DMS114 treated with DMSO at 0.1 percent for 48 hours (cell line): Measurements from ENCODE around the gene SHE.

Source experiments
- DNase-seq: peaks from one replicate; lab custom pipeline; 2025; ENCODE audit not compliant: unreplicated experiment; lab: John Stamatoyannopoulos, UW

SHE gene

DNA sequence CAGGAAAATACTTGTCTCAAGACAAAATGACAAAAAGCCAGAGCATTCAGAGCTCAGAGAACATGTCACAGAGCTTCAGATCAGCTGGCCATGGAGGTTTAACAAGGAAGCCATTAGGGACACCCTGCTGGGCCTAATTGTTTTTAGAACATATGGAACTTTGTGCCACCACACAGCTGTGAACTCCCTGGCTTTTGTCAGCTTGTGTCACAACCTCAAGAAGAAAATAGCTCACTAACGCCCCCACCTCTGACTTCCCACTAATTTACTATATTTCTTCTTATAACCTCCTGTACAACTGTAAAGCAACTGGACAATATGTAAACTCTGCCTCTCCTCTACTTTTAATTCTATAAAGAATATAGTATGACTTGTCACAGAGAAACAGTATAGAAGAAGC lies 21.2 kb downstream of the SHE start:
- no peak for DNase-seq

DNA sequence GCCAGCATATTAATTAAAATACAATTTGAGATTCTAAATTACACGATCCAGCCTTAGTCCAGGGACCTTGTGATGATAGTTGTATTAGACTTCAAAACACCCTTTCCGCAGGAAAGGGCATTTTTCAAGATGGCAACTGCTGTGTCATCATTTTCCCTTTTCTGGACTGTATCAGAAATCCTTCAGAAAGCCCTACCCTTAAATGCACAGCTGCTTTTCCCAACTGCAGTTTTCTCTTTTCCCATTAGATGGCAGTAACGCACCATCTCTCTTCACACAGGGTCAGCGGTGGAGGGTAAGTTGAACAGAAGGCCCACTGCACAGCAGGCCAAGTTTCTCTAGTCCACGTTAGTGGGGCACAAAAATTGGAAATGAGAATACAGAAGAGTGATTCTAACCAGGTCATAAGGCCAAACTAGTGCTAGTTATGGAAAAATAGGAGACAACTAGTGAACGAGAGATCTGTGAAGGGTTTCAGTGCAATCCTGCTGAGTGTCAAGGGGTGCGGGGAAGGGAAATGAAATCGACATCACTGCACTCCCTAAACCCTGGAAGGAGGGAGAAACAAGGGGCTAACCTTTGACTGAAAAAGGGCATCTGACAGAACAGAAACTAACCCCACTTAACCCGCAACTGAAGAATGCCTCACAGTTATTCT lies 22.3 kb downstream of the SHE start:
- peak; percentile 93 for DNase-seq

DNA sequence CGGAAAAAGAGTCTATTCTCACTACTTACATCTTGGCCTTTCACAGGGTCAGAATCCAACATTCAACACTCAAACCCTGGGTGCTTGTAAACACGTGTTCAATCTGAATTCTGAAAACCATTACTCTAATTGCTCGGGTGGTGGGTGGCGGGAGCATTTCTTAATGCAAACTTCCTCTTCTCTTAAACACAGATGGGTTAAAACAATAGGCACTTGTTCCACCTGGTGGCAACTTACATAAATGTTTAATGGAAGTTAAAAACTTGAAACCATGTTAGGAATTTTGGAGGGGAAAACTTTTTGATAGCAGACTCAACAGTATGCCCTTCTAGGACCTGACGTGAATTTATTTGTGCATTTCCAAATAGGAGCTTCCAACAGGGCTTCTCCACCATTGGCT lies 23.6 kb downstream of the SHE start:
- DNase-seq: peak; percentile 36

DNA sequence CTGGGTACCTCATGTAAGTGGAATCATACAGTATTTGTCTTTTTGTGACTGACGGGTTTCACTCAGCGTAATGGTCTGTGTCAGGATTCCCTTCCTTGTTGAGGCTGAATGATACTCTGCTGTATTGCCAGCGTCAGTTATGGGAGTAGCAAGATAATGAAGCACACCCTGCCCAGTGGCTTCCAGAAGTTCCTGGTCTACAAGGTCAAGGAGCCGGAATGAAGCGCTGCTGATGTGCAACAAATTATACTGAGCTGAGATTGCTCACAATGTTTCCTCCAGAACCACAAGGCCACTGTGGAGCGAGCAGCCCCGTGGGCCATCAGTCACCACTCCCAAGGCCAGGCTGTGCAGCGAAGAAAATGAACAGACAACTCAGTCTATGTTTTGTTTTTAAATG lies 24.2 kb downstream of the SHE start:
- no peak for DNase-seq

DNA sequence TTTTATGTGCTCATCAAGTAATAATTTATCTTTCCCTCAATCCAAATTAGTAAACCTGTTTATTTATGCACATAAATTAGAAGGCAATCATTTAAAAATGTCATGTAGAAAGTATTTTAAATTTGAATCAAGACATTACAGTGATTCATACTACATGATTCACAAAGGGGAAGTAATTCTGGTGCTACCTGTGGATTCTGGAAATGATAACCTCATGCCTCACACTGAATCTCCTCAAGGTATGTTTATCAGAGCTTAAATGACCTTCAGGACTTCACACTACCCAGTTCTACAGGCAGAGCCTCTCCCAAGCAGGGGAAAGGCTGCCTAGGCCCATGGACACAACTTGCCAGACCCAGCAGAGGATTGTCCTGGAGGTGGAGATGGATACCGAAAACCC lies 25.4 kb downstream of the SHE start:
- no peak for DNase-seq

DNA sequence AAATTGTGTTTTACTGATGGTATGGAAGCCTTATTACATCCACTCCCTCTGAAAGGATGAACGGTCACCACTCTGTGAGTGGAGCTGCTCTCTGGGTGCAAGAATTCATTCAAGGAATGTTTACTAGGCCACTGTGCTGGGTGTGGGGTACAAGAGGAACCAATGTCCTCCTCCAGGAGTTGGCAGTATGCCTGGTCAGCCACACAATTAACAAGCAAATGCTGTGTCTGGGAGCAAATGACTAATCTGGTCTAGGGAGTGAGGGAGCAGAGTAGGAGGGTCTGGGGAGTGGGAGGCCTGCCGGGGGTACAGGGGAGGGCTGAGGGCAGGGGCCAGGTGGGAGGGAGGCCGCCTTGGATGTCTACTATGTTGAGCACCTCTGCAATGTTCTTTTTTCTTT lies 27.4 kb downstream of the SHE start:
- DNase-seq: no peak

DNA sequence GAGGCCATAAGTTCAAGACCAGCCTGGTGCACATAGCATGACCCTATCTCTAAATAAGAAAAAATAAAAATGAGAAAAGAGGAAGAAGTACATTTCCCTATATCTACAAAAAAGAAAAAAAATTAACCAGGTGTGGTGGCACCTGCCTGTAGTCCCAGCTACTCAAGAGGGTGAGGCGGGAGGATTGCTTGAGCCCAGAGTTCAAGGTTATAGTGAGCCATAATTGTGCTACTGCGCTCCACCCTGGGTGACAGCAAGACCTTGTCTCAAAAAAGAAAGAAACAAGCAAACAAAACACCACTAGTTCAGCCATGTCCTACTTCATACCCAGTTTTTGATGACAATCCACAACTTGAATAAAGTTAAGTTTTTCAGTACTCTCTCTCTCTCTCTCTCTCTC lies 30.9 kb downstream of the SHE start:
- no peak for DNase-seq

DNA sequence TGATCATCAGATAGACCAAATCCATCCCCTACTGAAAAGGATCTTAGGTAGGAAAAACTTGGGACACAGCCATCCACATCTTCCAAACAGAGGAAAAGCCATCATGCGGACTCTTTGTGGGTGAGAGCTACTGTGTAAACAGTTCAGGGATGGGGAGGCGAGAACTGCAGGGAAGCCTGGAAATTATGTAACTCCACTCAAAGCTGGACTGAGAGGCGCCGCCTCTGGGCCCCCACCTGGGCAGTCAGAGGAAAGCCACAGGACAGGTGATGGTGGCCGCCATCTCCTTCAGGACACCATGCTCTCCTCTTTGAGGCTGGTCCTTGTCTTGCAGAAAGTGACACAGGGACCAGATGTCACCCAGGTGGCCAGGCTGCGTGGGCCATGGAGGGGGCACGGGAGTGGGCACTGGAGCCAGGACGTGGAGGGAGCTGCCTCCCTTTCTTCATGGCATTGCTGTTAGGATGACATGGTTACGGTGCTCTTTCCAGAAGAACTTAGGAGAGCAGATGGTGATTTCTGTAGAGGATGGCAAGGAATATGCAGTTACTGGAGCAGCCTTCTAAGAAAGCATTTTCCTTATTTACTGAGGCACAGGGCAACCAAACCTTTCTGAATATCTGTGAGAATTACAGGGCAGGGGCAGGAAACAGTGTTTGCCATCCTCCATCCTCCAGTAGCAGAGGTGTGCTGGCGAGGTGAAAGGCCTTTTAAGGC lies 32.2 kb downstream of the SHE start:
- no peak for DNase-seq

DNA sequence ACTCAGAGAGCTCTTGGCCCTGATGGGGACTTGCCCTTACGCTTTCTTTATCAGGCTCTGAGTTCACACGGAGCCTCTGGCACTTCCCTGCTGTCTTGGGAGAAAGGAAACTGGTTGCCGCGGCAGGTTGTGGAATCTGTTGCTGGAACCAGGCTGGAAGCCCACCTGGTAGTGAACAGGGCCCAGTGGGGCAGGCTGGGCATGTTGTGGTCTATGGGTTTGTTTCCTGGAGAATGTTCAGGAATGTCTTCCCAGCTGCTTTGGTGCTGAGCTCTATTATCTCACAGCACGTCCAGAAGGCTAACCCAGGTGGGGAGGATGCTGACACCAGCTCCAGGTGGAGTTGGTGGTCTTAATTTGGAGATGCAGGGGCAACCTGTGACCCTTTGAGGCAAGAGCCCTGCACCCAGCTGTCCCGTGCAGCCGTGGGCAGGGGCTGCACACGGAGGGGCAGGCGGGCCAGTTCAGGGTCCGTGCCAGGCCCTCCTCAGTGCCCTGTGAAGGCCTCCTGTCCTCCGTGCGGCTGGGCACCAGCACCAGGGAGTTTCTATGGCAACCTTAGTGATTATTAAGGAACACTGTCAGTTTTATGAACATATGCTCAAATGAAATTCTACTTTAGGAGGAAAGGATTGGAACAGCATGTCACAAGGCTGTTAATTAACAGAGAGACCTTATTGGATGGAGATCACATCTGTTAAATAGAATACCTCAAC lies 33.5 kb downstream of the SHE start:
- DNase-seq: no peak

DNA sequence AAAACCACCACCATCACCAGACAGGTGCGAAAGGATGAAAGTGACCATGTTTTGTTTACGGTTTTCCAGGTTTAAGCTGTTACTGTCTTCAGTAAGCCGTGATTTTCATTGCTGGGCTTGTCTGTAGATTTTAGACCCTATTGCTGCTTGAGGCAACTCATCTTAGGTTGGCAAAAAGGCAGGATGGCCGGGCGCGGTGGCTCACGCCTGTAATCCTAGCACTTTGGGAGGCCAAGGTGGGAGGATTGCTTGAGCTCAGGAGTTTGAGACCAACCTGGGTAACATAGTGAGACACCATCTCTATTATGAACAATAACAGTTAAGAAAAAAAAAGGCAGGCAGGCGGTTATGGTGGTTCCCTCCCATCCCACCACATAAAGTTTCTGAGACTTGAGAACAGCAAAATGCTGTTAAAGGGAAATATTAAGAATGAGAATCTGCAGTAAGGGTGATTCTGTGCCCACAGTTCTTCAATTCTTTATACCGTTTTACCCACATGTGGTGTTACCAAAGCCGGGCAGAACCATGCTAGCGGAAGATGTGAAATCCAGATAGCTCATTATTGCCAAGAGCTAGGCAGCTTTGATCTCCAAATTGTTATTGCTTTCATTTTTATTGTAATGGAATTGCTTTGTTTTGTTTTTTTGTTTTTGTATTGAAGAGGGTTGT lies 34.6 kb downstream of the SHE start:
- no peak for DNase-seq

DNA sequence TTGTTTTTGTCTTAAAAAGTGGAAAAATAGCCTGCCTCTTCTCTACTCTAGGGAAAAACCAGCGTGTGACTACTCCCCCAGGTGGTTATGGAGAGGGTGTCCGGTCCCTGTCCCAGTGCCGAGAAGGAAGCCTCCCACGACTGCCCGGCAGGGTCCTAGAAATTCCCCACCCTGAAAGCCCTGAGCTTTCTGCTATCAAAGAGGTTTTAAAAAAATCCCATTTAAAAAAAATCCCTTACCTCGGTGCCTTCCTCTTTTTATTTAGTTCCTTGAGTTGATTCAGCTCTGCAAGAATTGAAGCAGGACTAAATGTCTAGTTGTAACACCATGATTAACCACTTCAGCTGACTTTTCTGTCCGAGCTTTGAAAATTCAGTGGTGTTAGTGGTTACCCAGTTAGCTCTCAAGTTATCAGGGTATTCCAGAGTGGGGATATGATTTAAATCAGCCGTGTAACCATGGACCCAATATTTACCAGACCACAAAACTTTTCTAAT lies 35.2 kb downstream of the SHE start:
- no peak for DNase-seq

DNA sequence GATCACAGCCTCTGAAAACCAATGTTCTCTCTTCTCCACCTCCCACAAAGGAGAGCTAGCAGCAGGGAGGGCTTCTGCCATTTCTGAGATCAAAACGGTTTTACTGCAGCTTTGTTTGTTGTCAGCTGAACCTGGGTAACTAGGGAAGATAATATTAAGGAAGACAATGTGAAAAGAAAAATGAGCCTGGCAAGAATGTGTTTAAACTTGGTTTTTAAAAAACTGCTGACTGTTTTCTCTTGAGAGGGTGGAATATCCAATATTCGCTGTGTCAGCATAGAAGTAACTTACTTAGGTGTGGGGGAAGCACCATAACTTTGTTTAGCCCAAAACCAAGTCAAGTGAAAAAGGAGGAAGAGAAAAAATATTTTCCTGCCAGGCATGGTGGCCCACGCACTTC lies 36.0 kb downstream of the SHE start:
- no peak for DNase-seq

DNA sequence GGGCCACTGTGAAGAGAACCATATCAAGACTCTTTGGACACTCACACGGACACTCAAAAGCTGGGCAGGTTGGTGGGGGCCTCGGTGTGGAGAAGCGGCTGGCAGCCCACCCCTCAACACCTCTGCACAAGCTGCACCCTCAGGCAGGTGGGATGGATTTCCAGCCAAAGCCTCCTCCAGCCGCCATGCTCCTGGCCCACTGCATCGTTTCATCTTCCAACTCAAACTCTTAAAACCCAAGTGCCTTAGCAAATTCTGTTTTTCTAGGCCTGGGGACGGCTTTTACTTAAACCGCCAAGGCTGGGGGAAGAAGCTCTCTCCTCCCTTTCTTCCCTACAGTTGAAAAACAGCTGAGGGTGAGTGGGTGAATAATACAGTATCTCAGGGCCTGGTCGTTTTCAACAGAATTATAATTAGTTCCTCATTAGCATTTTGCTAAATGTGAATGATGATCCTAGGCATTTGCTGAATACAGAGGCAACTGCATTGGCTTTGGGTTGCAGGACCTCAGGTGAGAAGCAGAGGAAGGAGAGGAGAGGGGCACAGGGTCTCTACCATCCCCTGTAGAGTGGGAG lies 36.5 kb downstream of the SHE start:
- DNase-seq: no peak

DNA sequence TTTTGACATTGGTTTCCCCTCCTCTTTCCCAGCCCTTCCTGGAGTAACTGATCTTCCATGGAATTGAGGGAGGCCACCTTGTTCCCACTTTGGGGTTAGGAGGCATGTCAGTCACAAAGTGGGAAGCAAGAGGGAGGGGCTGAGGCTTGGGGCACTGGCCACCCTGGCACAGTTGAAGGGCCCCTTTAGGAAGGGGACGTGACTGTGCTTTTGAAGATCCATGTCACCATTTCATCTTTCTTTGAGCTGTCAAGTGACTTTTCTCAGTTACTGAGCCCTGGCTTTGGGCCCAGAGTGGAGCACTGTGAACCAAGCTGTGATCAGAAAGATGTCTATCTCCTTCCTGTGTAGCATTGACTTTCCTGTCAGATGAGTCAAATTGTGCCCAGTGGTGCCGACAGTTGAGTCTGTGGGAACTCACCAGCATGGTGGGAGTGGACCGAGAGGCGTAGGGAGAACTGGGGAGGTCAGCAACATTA lies 38.7 kb downstream of the SHE start:
- no peak for DNase-seq

DNA sequence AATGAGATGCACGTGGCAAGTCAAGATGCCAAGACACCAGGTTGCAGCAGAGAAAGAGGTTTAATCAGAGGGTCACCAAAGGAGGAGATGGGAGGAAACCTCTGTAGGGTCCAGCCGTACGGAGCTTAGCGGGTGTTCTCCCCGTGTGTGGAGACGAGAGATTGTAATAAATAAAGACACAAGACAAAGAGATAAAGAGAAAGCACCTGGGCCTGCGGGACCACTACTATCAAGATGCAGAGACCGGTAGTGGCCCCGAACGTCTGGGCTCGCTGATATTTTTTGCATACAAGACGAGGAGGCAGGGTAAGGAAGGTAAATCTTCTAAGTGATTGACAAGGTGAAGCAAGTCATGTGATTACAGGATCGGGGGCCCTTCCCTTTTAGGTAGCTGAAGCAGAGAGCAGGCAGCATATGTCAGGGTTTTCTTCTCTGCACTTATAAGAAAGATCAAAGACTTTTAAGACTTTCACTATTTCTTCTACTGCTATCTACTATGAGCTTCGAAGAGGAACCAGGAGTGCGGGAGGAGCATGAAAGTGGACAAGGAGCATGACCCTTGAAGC lies 41.4 kb downstream of the SHE start:
- DNase-seq: no peak

DNA sequence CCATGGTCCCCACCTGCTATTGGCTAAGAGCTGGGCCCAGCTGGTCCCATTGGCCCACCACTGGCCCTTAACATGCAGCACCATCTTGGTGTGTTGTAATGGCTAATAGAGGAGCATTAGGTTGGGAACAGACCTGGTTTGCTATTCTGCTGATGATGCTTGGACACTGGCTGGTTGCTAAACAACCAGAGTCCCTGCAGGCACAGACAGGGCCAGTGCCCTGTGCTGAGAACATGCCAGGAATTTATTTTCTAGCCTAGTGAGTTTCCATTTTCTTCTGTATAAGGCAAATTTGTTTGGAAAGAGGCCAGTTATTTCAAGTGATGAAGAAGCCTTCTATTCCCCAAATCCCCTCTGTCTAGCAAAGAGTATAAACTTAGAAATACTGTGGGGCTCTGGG lies 43.1 kb downstream of the SHE start:
- no peak for DNase-seq

DNA sequence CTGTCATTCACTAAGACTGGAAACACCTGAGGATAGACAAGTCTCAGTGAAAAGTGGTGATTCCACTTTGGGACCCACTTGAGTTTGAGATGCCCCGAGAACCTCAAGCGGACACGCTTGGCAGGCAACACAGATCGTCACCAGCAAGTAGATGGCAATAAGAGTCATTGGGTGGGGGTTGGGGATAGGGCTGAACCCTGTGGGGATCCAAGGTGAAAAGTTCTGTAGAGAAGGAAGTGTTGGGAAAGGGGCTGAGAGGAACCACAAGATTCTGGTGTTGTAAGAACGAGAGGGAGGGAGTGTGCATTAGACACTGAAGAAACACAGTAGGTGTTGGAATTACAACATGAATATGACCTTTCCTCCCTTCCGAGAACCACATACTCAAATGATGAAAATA lies 45.6 kb downstream of the SHE start:
- DNase-seq: no peak

DNA sequence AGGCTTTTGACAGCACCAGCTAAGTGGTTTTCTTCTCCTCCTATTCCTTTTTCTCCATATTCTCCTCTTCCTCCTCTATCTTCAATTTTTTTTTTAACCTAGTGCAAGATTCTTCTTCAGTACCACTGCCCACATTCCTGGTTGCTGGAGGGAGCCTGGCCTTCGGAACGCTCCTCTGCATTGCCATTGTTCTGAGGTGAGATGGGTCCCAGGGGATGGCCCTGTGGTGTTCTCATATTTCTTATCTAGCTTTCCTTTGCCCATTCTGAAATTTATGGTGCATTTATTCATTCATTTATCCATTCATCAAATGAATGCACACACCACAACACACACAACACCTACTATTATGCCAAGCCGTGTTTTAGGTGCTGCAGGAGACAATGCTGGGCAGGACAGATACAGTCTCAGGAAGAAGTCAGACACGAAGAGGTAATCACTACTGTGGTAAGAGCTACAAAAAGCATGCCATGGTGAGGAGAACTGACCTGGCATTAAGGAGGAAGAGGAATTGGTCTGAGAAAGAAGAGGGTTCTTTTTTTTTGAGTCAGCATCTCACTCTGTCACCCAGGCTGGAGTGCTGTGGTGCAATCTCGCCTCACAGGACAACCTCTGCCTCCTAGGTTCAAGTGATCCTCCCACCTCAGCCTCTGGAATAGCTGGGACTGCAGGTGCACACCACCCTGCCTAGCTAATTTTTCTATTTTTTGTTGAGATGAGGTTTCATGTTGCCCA lies 47.7 kb downstream of the SHE start:
- no peak for DNase-seq

DNA sequence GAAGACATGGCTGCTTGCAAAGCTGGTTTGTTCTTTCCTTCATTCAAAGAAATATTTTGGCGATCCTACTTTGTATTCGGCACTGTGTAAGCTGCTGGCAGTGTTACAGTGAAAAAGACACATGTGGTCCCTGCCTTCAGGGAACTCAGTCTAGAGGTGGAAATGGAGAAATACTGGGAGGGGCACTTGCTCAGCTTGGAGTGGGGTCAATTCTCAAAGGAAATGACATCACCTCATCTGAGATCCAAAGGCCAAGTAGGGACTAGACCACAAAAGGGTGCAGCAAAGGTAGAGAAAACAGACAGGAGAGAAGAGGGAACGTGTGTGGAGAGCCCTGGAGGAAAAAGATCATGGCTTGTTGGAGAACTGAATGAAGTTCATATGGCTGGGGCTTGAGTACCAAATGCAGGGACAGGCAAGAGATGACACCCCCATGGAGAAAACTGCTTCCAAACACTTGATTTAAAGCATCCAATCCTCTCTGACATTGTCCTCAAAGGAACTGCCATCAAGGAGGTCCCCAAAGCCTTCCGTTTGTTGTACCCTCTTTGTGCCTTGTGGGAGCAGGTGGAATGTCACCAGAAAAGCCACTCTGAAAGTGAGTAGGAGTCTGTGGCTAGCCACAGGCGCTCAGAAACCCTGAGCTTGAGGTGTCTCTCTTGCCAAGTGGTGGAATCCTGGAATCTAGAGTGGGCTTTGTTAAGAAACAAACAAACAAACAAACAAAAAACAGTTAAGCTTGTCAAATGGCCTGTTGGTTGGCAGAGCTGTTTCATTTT lies 48.4 kb downstream of the SHE start:
- DNase-seq: no peak
